ENCODE measurements around the gene TRIM33.

DNA sequence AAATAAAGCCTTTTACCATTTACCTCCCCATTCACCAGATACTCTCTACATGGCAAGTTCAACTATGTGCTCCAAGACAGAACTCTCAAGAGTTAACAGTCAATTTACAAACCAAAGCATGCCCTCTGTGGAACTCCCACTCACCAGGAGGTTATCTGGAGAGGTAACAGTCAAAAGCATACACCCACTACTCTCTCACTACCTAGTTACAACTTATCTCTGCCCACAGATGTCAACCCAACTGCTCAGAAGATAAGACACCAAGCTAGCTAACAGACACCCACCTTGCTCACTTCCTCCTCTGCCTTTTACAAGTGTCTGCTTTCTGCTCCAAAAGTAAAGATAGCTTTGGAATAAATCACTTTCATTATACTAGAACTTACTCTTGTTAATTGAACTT, 131.0 kb downstream of the TRIM33 start:
- TF ChIP-seq, protein P1, sequence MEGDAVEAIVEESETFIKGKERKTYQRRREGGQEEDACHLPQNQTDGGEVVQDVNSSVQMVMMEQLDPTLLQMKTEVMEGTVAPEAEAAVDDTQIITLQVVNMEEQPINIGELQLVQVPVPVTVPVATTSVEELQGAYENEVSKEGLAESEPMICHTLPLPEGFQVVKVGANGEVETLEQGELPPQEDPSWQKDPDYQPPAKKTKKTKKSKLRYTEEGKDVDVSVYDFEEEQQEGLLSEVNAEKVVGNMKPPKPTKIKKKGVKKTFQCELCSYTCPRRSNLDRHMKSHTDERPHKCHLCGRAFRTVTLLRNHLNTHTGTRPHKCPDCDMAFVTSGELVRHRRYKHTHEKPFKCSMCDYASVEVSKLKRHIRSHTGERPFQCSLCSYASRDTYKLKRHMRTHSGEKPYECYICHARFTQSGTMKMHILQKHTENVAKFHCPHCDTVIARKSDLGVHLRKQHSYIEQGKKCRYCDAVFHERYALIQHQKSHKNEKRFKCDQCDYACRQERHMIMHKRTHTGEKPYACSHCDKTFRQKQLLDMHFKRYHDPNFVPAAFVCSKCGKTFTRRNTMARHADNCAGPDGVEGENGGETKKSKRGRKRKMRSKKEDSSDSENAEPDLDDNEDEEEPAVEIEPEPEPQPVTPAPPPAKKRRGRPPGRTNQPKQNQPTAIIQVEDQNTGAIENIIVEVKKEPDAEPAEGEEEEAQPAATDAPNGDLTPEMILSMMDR (IDR thresholded peaks at IDR 0.05; ENCODE audit: low read depth, low read length, poor library complexity, severe bottlenecking), result no peak
- no peak for TF ChIP-seq EZH2phosphoT487 (IDR thresholded peaks at IDR 0.05; ENCODE audit: borderline replicate concordance, low read length)

All from DOHH2 (cell line).